Heart left ventricle (tissue), 13 donors: ENCODE results near the gene PVRIG.
"Not testable (repeated sequence)": the region's sequence is repeated elsewhere in the genome, so short reads cannot be mapped to it uniquely, and the experiment has no call there.

ENCODE experiments used
- CTCF ChIP-seq, 12 donors: fragments of 200-600 bp; sonication (generic) in 4 of 12; IDR thresholded peaks; one replicate each; pipeline versions ENCODE4 v1.5.0 to v1.8.0; 2018 to 2022; ENCODE audit warnings: antibody characterized with exemption in 12 of 12, mild to moderate bottlenecking in 5 of 12
- POLR2A ChIP-seq, 2 donors: fragments of 450-650 bp; IDR thresholded peaks; one replicate each; pipeline ENCODE4 v1.6.1; 2017; ENCODE audit warnings: antibody characterized with exemption in 2 of 2, mild to moderate bottlenecking in 2 of 2, moderate library complexity in 2 of 2
- donor health status: ischemic (EF 13 %, LVEDD 7.1; RV severe dilation, severe dysfunction).
- donor health status: DM: no; HTN: yes; CAD: no.
- donor health status: DM: no; HTN: no; CAD: no.
- donor health status: ischemic (EF 25% LVEDD 6.9; RV normal size, moderate dysfunction).
- donor health status: ischemic (EF 25% LVEDD 5.7; RV mildly dilated, moderate dysfunction).
- donor health status: ischemic (EF 35%, LVEDD 5.7; RV mildly dilated, moderate dysfunction).
- donor health status: nonischemic (EF 11% LVEDD 7.7; RV severe dilation, severe dysfunction).
- donor health status: DM: yes; HTN: yes; CAD: no.
- donor health status: PGD.
- donor health status: ischemic (EF 29% LVEDD 5.4; RV normal size, mild dysfunction).
- donor health status: nonischemic (EF 23%, LVEDD 6.1; RV moderate dilation, normal function).

- TF ChIP-seq CTCF, POLR2A (IDR thresholded peaks at IDR 0.05): not testable (repeated sequence)
Observed at GRCh38 chr7:100259984-100260383, 40.2 kb downstream of the PVRIG start.
